H9 (cell line): ENCODE data around the gene ADSS1. TPM values are rescaled to one million over a fixed set of nuclear protein-coding genes. Genes with fewer than 3 reads are reported as not detected.
A peak's percentile ranks its signal among the peaks of the same experiment; 100 is the strongest.

Experiments used
- DNase-seq: peaks from one replicate; pipeline ENCODE4 v3.0.0-alpha.2; 2017
- H2AFZ ChIP-seq: one replicate; pipeline ENCODE4 v1.6.1; 2013; ENCODE audit warnings: mild to moderate bottlenecking, low read length, control low read depth, moderate library complexity
- H2AK5ac ChIP-seq: 2 replicates; pipeline ENCODE4 v1.6.1; 2013; ENCODE audit warnings: low read length, control low read depth, mixed read lengths; ENCODE audit not compliant: insufficient read length
- H2BK120ac ChIP-seq: one replicate; pipeline ENCODE4 v1.6.1; 2013; ENCODE audit warnings: low read depth, mild to moderate bottlenecking, low read length, control low read depth, inconsistent platforms; ENCODE audit not compliant: poor library complexity, severe bottlenecking
- H2BK12ac ChIP-seq: 2 replicates; pipeline ENCODE4 v1.6.1; 2013; ENCODE audit warnings: low read length, control low read depth, mixed read lengths, low read depth; ENCODE audit not compliant: insufficient read length
- H2BK15ac ChIP-seq: 2 replicates; pipeline ENCODE4 v1.6.1; 2013; ENCODE audit warnings: low read depth, low read length, control low read depth
- H2BK20ac ChIP-seq: one replicate; pipeline ENCODE4 v1.6.1; 2013; ENCODE audit warnings: low read depth, mild to moderate bottlenecking, low read length, control low read depth, inconsistent platforms; ENCODE audit not compliant: poor library complexity, severe bottlenecking
- H2BK5ac ChIP-seq: 2 replicates; pipeline ENCODE4 v1.6.1; 2013; ENCODE audit warnings: low read length, control low read depth, mixed read lengths; ENCODE audit not compliant: insufficient read length
- H3K14ac ChIP-seq: 2 replicates; pipeline ENCODE4 v1.6.1; 2013; ENCODE audit warnings: low read length, control low read depth; ENCODE audit not compliant: insufficient read depth
- H3K18ac ChIP-seq: 2 replicates; pipeline ENCODE4 v1.6.1; 2013; ENCODE audit warnings: low read depth, mild to moderate bottlenecking, mixed read lengths, low read length, control low read depth; ENCODE audit not compliant: insufficient read length
- H3K23ac ChIP-seq: 2 replicates; pipeline ENCODE4 v1.6.1; 2013; ENCODE audit warnings: low read length, control low read depth, mixed read lengths, low read depth; ENCODE audit not compliant: insufficient read length
- H3K23me2 ChIP-seq: 2 replicates; pipeline ENCODE4 v1.6.1; 2013; ENCODE audit warnings: low read depth, mild to moderate bottlenecking, mixed read lengths, low read length, control low read depth; ENCODE audit not compliant: insufficient read length, poor library complexity, severe bottlenecking
- H3K27ac ChIP-seq: 2 replicates; pipeline ENCODE4 v1.5.1; 2013; ENCODE audit warnings: low read length, control low read depth, mixed read lengths, low read depth; ENCODE audit not compliant: insufficient read length
- H3K27me3 ChIP-seq: 2 replicates; pipeline ENCODE4 v1.6.1; 2013; ENCODE audit warnings: low read length, control low read depth, inconsistent platforms; ENCODE audit not compliant: insufficient read depth
- H3K4ac ChIP-seq: 2 replicates; pipeline ENCODE4 v1.6.1; 2013; ENCODE audit warnings: low read depth, mild to moderate bottlenecking, control low read depth, inconsistent platforms, low read length, moderate library complexity
- H3K4me1 ChIP-seq: 2 replicates; pipeline ENCODE4 v1.6.1; 2013; ENCODE audit warnings: low read length, control low read depth, inconsistent platforms; ENCODE audit not compliant: insufficient read depth
- H3K4me2 ChIP-seq: 2 replicates; pipeline ENCODE4 v1.6.1; 2013; ENCODE audit warnings: low read length, control low read depth, mixed read lengths; ENCODE audit not compliant: insufficient read length, insufficient read depth
- H3K56ac ChIP-seq: 2 replicates; pipeline ENCODE4 v1.6.1; 2013; ENCODE audit warnings: low read depth, mild to moderate bottlenecking, mixed read lengths, low read length, control low read depth; ENCODE audit not compliant: insufficient read length
- H3K79me1 ChIP-seq: 2 replicates; pipeline ENCODE4 v1.6.1; 2013; ENCODE audit warnings: low read depth, mild to moderate bottlenecking, moderate library complexity, low read length, control low read depth, inconsistent platforms; ENCODE audit not compliant: insufficient read depth, poor library complexity, severe bottlenecking
- H3K79me2 ChIP-seq: 2 replicates; pipeline ENCODE4 v1.6.1; 2013; ENCODE audit warnings: low read length, control low read depth, inconsistent platforms; ENCODE audit not compliant: insufficient read depth
- H3K9ac ChIP-seq: 2 replicates; pipeline ENCODE4 v1.6.1; 2013; ENCODE audit warnings: low read length, control low read depth, mixed read lengths; ENCODE audit not compliant: insufficient read length; ENCODE audit errors: extremely low read depth
- H3K9me3 ChIP-seq: one replicate; pipeline ENCODE4 v1.6.1; 2013; ENCODE audit warnings: low read depth, low read length, inconsistent platforms; ENCODE audit not compliant: control insufficient read depth
- H3T11ph ChIP-seq: one replicate; pipeline ENCODE4 v1.6.1; 2013; ENCODE audit warnings: mild to moderate bottlenecking, low read length, control low read depth, inconsistent platforms
- H4K20me1 ChIP-seq: one replicate; pipeline ENCODE4 v1.6.1; 2013; ENCODE audit not compliant: control insufficient read depth, insufficient read length, insufficient read depth
- H4K5ac ChIP-seq: 2 replicates; pipeline ENCODE4 v1.6.1; 2013; ENCODE audit warnings: low read depth, mild to moderate bottlenecking, mixed read lengths, low read length, control low read depth; ENCODE audit not compliant: insufficient read length
- H4K8ac ChIP-seq: replicated peaks from 2 replicates; pipeline ENCODE4 v1.6.1; 2013; ENCODE audit warnings: low read length, control low read depth, mixed read lengths, low read depth; ENCODE audit not compliant: insufficient read length
- H4K91ac ChIP-seq: 2 replicates; pipeline ENCODE4 v1.6.1; 2013; ENCODE audit warnings: low read depth, mild to moderate bottlenecking, moderate library complexity, mixed read lengths, low read length, control low read depth; ENCODE audit not compliant: insufficient read length
- H3K27ac Mint-ChIP-seq, 3 experiments: 2 replicates in 2 of 3; 3 replicates in 1 of 3; pipeline ENCODE4 v1.8.0; 2020 to 2021; ENCODE audit warnings: mixed read lengths in 3 of 3, mild to moderate bottlenecking in 1 of 3, moderate library complexity in 1 of 3
- H3K27me3 Mint-ChIP-seq: 2 replicates; pipeline ENCODE4 v1.8.0; 2021; ENCODE audit warnings: low read depth, mild to moderate bottlenecking, moderate library complexity, mixed read lengths
- H3K36me3 Mint-ChIP-seq, 3 experiments: 2 replicates in 2 of 3; 3 replicates in 1 of 3; pipeline ENCODE4 v1.8.0; 2020 to 2021; ENCODE audit warnings: low read depth in 3 of 3, mixed read lengths in 3 of 3; ENCODE audit not compliant: insufficient read depth in 1 of 3
- H3K4me1 Mint-ChIP-seq, 2 experiments: 2 replicates each; pipeline ENCODE4 v1.8.0; 2020; ENCODE audit warnings: mixed read lengths in 2 of 2
- H3K4me3 Mint-ChIP-seq, 2 experiments: 2 replicates in 1 of 2; 3 replicates in 1 of 2; pipeline ENCODE4 v1.8.0; 2020 to 2021; ENCODE audit warnings: mild to moderate bottlenecking in 2 of 2, mixed read lengths in 2 of 2, moderate library complexity in 1 of 2
- H3K9me3 Mint-ChIP-seq, 2 experiments: 2 replicates in 1 of 2; 3 replicates in 1 of 2; pipeline ENCODE4 v1.8.0; 2020; ENCODE audit warnings: mild to moderate bottlenecking in 2 of 2, mixed read lengths in 2 of 2, moderate library complexity in 1 of 2
- WGBS: extraction: QIAGEN DNeasy Blood & Tissue Kit; methylation state at CpG from one replicate; pipeline ENCODE4 v1.1.7; 2013; ENCODE audit warnings: missing lambda C conversion rate, low lambda C conversion rate, mixed read lengths; ENCODE audit not compliant: insufficient read length; ENCODE audit errors: extremely low coverage; 5-methylcytosine and 5-hydroxymethylcytosine counted together
- total RNA-seq: library from RNA; stranded (reverse); gene quantifications from 2 replicates; pipeline ENCODE4 v1.2.1, GENCODE V29; 2021
- TF ChIP-seq, protein P1 (sequence below): fragments of 200-600 bp; sonication (generic); conservative IDR thresholded peaks from 3 replicates; pipeline ENCODE4 v1.8.0; 2021; ENCODE audit warnings: antibody characterized with exemption, mild to moderate bottlenecking

The ADSS1 gene
- total RNA-seq, 1 experiment from 2014 or later, result 8.5 TPM

DNA sequence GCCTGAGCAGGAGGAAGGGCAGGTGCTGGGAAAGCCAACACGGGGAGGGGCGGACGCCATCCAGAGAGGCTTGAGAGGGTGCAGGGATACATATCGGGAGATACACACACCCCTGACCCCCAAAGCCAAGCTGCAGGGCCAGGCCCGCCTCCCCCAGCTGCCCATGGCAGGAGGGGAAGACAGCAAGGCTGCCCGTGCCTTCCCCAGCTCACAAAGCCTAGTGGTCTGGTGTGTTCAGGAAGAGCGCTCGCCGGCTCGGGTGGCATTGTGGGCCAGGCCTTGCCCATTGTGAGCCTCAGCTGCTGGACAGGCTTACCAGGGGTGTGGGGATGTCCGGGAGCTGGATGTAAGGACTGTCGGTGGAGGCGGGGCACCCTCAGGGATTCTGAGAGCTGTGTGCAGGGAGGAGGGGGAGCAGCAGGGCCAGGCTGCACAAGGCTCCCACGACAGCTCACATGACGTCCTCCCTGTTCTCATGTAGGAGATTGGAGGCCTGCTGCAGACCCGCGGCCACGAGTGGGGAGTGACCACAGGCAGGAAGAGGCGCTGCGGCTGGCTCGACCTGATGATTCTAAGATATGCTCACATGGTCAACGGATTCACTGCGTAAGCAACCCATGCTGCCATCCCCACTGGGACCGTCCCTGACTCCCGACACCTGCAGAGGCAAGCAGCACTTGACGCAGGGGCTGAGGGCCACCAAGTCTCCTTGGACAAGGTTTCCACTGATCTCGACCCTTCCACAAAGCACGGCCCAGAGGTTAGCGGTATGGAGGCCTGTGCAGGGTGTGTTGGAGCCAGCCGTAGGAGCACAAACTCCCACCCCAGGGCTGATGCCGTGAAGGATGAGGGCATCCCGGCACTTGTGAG lies 18.8 kb downstream of the ADSS1 start:
- TF ChIP-seq, protein P1, sequence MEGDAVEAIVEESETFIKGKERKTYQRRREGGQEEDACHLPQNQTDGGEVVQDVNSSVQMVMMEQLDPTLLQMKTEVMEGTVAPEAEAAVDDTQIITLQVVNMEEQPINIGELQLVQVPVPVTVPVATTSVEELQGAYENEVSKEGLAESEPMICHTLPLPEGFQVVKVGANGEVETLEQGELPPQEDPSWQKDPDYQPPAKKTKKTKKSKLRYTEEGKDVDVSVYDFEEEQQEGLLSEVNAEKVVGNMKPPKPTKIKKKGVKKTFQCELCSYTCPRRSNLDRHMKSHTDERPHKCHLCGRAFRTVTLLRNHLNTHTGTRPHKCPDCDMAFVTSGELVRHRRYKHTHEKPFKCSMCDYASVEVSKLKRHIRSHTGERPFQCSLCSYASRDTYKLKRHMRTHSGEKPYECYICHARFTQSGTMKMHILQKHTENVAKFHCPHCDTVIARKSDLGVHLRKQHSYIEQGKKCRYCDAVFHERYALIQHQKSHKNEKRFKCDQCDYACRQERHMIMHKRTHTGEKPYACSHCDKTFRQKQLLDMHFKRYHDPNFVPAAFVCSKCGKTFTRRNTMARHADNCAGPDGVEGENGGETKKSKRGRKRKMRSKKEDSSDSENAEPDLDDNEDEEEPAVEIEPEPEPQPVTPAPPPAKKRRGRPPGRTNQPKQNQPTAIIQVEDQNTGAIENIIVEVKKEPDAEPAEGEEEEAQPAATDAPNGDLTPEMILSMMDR, result no peak
- Histone ChIP-seq H3K27me3 (no peaks in the 10 kb centered on the region), H3K27ac (no peak overlapping the region), H4K8ac (no peak overlapping the region), H3K4me2 (no peak overlapping the region), H2AK5ac (no peak overlapping the region), H3T11ph (no peak overlapping the region), H2BK12ac (no peak overlapping the region), H3K79me1 (no peaks in the 10 kb centered on the region), H4K91ac (no peak overlapping the region), H2AFZ (no peak overlapping the region), H3K23ac (no peak overlapping the region), H4K5ac (no peak overlapping the region), H2BK15ac (no peak overlapping the region), H2BK20ac (no peak overlapping the region), H3K79me2 (no peaks in the 10 kb centered on the region), H3K23me2 (no peaks in the 10 kb centered on the region), H3K9ac (no peak overlapping the region), H2BK5ac (no peak overlapping the region), H3K4me1 (no peaks in the 10 kb centered on the region), H3K56ac (no peak overlapping the region), H4K20me1 (no peaks in the 10 kb centered on the region), H3K4ac (no peak overlapping the region), H3K9me3 (no peaks in the 10 kb centered on the region), H3K14ac (no peak overlapping the region; the same call in 1 of the 2 replicates), H3K18ac (no peak overlapping the region), H2BK120ac (no peak overlapping the region)
- Mint-ChIP-seq H3K4me1 (no peaks in the 10 kb centered on the region), H3K27ac (0 out of 7 replicates have a peak overlapping the region, but pooled peaks of 1 of the 3 experiments have one; percentile 57), H3K36me3 (peaks cover 3 to 22% (median 4%) of the 10 kb centered on the region in 3 experiments; a peak in 6 of 7 replicates), H3K9me3 (no peaks in the 10 kb centered on the region), H3K27me3 (peaks cover 3% of the 10 kb centered on the region), H3K4me3 (no peak overlapping the region)
- no CpG with 5 or more reads among the region's 32 CpGs for WGBS
- no peak for DNase-seq
